ENCODE data around the gene NFATC2. TPM values are rescaled to one million over a fixed set of nuclear protein-coding genes. Genes with fewer than 3 reads are reported as not detected.

Gene NFATC2
- total RNA-seq, 1 donor, result 0.36 TPM

DNA sequence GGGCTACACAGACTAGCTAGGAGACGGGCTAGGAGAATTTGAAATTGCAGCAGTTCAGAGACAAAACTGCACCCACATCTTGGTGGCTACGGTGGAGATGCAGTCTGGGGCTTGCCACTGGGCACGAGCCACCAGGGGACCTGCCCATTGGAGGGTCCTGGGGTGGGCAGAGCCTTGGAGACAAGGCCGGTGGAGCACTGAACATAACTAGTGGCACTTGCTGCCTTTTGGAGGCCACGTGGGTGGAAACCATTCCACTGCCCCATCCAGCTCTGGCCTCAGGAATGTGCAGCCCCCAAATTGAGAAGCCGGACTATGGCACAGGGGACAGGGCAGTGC is 113.4 kb downstream of the NFATC2 start:
- Histone ChIP-seq H3K36me3 (ENCODE audit: insufficient read depth, low read length) (no peaks in the 10 kb centered on the region), H3K4me1 (ENCODE audit: insufficient read depth, low read length) (peaks cover 11% of the 10 kb centered on the region), H2AFZ (ENCODE audit: low read length) (peak overlapping the region; percentile 78), H3K27me3 (ENCODE audit: insufficient read depth, low read length) (no peaks in the 10 kb centered on the region), H3K9me3 (ENCODE audit: low read depth, low read length) (no peaks in the 10 kb centered on the region), H3K27ac (ENCODE audit: low read depth, low read length) (no peak overlapping the region), H3K4me2 (ENCODE audit: insufficient read depth, low read length) (peak overlapping the region; percentile 76), H4K20me1 (ENCODE audit: insufficient read depth, low read length) (no peaks in the 10 kb centered on the region), H3K4me3 (ENCODE audit: insufficient read depth, low read length) (no peak overlapping the region), H3K79me2 (ENCODE audit: insufficient read depth, low read length) (no peaks in the 10 kb centered on the region)
- TF ChIP-seq, protein P1, sequence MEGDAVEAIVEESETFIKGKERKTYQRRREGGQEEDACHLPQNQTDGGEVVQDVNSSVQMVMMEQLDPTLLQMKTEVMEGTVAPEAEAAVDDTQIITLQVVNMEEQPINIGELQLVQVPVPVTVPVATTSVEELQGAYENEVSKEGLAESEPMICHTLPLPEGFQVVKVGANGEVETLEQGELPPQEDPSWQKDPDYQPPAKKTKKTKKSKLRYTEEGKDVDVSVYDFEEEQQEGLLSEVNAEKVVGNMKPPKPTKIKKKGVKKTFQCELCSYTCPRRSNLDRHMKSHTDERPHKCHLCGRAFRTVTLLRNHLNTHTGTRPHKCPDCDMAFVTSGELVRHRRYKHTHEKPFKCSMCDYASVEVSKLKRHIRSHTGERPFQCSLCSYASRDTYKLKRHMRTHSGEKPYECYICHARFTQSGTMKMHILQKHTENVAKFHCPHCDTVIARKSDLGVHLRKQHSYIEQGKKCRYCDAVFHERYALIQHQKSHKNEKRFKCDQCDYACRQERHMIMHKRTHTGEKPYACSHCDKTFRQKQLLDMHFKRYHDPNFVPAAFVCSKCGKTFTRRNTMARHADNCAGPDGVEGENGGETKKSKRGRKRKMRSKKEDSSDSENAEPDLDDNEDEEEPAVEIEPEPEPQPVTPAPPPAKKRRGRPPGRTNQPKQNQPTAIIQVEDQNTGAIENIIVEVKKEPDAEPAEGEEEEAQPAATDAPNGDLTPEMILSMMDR (IDR thresholded peaks at IDR 0.05; ENCODE audit: extremely low read depth, low read depth, low read length), result no peak
- DNase-seq (ENCODE audit: insufficient read length, low spot score, missing footprints), result no peak

DNA sequence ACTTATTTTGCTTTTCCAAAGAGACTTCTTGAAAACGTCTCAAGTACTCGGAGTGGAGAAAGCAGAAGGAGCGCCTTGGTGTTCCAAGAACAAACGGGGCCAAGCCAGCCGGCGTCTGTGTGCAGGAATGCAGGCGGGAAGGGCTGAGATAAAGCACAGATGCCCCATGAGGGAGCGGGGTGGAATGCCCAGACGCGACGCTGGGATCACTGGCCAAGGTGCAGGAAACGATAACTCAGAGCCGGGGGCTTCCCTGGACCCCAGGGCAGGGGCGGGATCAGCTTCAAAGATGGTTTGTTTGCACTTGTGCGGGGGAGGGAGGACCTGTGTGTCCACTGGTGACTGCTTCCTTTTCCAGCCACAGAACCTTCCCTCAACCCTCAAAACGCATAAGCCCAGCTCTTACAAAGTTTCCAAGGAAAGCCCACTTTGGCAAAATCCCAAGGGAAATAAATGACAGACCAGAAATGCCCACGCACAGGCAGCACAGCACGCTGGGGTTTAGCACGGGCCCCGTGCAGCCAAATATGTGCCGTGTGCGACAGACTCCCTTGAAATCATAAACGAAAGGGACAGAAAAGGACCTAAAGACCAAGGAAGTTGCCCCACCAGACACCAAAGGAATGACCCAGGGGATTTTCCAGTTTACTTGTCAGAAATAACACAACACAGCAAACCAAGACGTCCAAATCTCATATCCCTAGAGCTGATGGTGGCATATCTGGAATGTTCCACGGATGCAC is 113.9 kb downstream of the NFATC2 start:
- Histone ChIP-seq H3K9me3 (ENCODE audit: low read depth, low read length) (no peaks in the 10 kb centered on the region), H3K36me3 (ENCODE audit: insufficient read depth, low read length) (no peaks in the 10 kb centered on the region), H3K4me2 (ENCODE audit: insufficient read depth, low read length) (peak overlapping the region; percentile 76), H3K27me3 (ENCODE audit: insufficient read depth, low read length) (no peaks in the 10 kb centered on the region), H3K79me2 (ENCODE audit: insufficient read depth, low read length) (no peaks in the 10 kb centered on the region), H4K20me1 (ENCODE audit: insufficient read depth, low read length) (no peaks in the 10 kb centered on the region), H3K27ac (ENCODE audit: low read depth, low read length) (no peak overlapping the region), H2AFZ (ENCODE audit: low read length) (peak overlapping the region; percentile 78), H3K4me3 (ENCODE audit: insufficient read depth, low read length) (peak overlapping the region; percentile 55), H3K4me1 (ENCODE audit: insufficient read depth, low read length) (peaks cover 11% of the 10 kb centered on the region)
- DNase-seq (ENCODE audit: insufficient read length, low spot score, missing footprints), result peak; percentile 86
- TF ChIP-seq, protein P1 (IDR thresholded peaks at IDR 0.05; ENCODE audit: extremely low read depth, low read depth, low read length), result no peak

DNA sequence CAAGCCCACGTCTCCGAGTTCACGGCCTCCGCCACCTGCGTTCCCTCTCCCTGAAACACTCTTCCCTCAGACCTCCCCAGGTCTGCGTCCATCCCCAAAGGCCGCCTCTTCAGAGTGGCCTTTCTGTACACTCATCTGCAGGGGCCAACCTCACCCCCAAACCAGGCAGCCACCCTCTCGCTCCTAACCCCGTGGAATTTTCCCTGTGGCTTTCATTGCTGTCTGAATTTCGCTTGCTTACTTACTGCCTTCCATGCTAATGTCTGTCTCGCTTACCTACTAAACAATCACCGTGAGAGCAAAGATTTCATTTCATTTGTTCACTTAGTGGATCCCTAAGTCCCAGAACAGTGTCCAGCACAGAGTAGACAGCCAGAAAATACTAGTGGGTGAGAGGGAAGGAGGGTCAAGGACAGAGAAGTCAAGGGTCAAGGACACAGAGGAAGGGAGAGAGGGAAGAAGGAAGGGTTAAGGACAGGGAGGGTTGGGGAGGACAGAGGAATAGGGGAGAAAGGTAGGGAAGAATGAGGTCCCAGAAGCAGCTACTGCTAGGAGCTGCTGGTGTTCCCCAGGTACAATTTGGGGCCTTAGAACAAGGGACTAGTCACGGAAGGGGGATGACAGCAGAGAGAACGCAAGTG is 114.7 kb downstream of the NFATC2 start:
- peak; percentile 86 for DNase-seq (ENCODE audit: insufficient read length, low spot score, missing footprints)
- Histone ChIP-seq H3K79me2 (ENCODE audit: insufficient read depth, low read length) (no peaks in the 10 kb centered on the region), H3K9me3 (ENCODE audit: low read depth, low read length) (no peaks in the 10 kb centered on the region), H4K20me1 (ENCODE audit: insufficient read depth, low read length) (no peaks in the 10 kb centered on the region), H3K4me1 (ENCODE audit: insufficient read depth, low read length) (peaks cover 11% of the 10 kb centered on the region), H3K27ac (ENCODE audit: low read depth, low read length) (no peak overlapping the region), H3K4me2 (ENCODE audit: insufficient read depth, low read length) (peak overlapping the region; percentile 76), H3K36me3 (ENCODE audit: insufficient read depth, low read length) (no peaks in the 10 kb centered on the region), H3K27me3 (ENCODE audit: insufficient read depth, low read length) (no peaks in the 10 kb centered on the region), H2AFZ (ENCODE audit: low read length) (peak overlapping the region; percentile 78), H3K4me3 (ENCODE audit: insufficient read depth, low read length) (peak overlapping the region; percentile 55)
- TF ChIP-seq, protein P1 (IDR thresholded peaks at IDR 0.05; ENCODE audit: extremely low read depth, low read depth, low read length), result no peak
